CD14-positive monocyte (primary cell): ENCODE measurements around the gene MEX3D. TPM values are rescaled to one million over a fixed set of nuclear protein-coding genes. Genes with fewer than 3 reads are reported as not detected.
A peak's percentile ranks its signal among the peaks of the same experiment; 100 is the strongest.

Experiments
- DNase-seq, 3 donors: peaks; one replicate each; pipeline ENCODE4 v3.0.0-alpha.2; 2011 to 2022
- H2AFZ ChIP-seq: 2 replicates; pipeline ENCODE4 v1.6.0; 2012; ENCODE audit warnings: mild to moderate bottlenecking, low read depth, low read length, inconsistent platforms; ENCODE audit not compliant: insufficient read depth, poor library complexity, severe bottlenecking
- H3K27ac ChIP-seq, 2 donors: 1 replicate in 1 of 2; 2 replicates in 1 of 2; pipeline ENCODE4 v1.5.1; 2012 to 2013; ENCODE audit warnings: low read length in 2 of 2, control low read depth in 1 of 2, inconsistent platforms in 1 of 2, low read depth in 1 of 2, mild to moderate bottlenecking in 1 of 2
- H3K27me3 ChIP-seq, 2 donors: one replicate each; pipeline versions ENCODE4 v1.6.0 to v1.6.1; 2011 to 2013; ENCODE audit warnings: low read length in 2 of 2; ENCODE audit not compliant: control insufficient read depth in 2 of 2, insufficient read depth in 2 of 2
- H3K36me3 ChIP-seq, 2 donors: replicated peaks in 1 of 2; 1 replicate in 1 of 2; 2 replicates in 1 of 2; pipeline versions ENCODE4 v1.5.1 to v1.6.1; 2012 to 2013; ENCODE audit warnings: low read length in 2 of 2, control low read depth in 1 of 2, inconsistent platforms in 1 of 2, mild to moderate bottlenecking in 1 of 2; ENCODE audit not compliant: insufficient read depth in 2 of 2, control insufficient read depth in 1 of 2
- H3K4me1 ChIP-seq, 2 donors: 1 replicate in 1 of 2; 2 replicates in 1 of 2; pipeline versions ENCODE4 v1.5.1 to v1.6.1; 2012 to 2013; ENCODE audit warnings: low read length in 2 of 2, control low read depth in 1 of 2, inconsistent platforms in 1 of 2, mild to moderate bottlenecking in 1 of 2, moderate library complexity in 1 of 2; ENCODE audit not compliant: insufficient read depth in 2 of 2, control insufficient read depth in 1 of 2
- H3K4me2 ChIP-seq: replicated peaks from 2 replicates; pipeline ENCODE3; 2012; ENCODE audit warnings: low read length, moderate library complexity, mild to moderate bottlenecking; ENCODE audit not compliant: poor library complexity, severe bottlenecking; ENCODE audit errors: extremely low read depth
- H3K4me3 ChIP-seq, 3 experiments: fragments of 200-600 bp in 1 of 3; sonication (generic) in 1 of 3; replicated peaks in 1 of 3; 1 replicate in 2 of 3; 2 replicates in 1 of 3; pipeline ENCODE4 v1.5.1; 2011 to 2013; ENCODE audit warnings: low read length in 3 of 3, mild to moderate bottlenecking in 3 of 3, control low read depth in 2 of 3, low read depth in 2 of 3, inconsistent platforms in 1 of 3, moderate library complexity in 1 of 3
- H3K79me2 ChIP-seq: 2 replicates; pipeline ENCODE4 v1.6.0; 2012; ENCODE audit warnings: mild to moderate bottlenecking, control low read depth, inconsistent platforms, low read length, moderate library complexity; ENCODE audit not compliant: insufficient read depth
- H3K9ac ChIP-seq: 2 replicates; pipeline ENCODE4 v1.6.0; 2017; ENCODE audit warnings: low read length, mild to moderate bottlenecking; ENCODE audit not compliant: insufficient read depth, poor library complexity, severe bottlenecking
- H3K9me3 ChIP-seq, 2 donors: replicated peaks in 1 of 2; 1 replicate in 1 of 2; 2 replicates in 1 of 2; pipeline versions ENCODE4 v1.5.1 to v1.6.1; 2012 to 2013; ENCODE audit warnings: low read length in 2 of 2, control low read depth in 1 of 2; ENCODE audit not compliant: control insufficient read depth in 1 of 2, insufficient read depth in 1 of 2
- H4K20me1 ChIP-seq: 2 replicates; pipeline ENCODE4 v1.6.0; 2012; ENCODE audit warnings: mild to moderate bottlenecking, low read length, control low read depth, moderate library complexity; ENCODE audit not compliant: insufficient read depth
- H3K27ac Mint-ChIP-seq, 7 donors: one replicate each; pipeline ENCODE4 v1.8.0; 2020; ENCODE audit warnings: mild to moderate bottlenecking in 7 of 7, mixed read lengths in 7 of 7, moderate library complexity in 6 of 7, inconsistent platforms in 2 of 7
- H3K27me3 Mint-ChIP-seq, 3 donors: one replicate each; pipeline ENCODE4 v1.8.0; 2021 to 2022; ENCODE audit warnings: low read depth in 3 of 3, mild to moderate bottlenecking in 3 of 3, mixed read lengths in 3 of 3, moderate library complexity in 3 of 3, inconsistent platforms in 1 of 3
- H3K36me3 Mint-ChIP-seq, 2 donors: one replicate each; pipeline ENCODE4 v1.8.0; 2020; ENCODE audit warnings: mixed read lengths in 2 of 2, inconsistent platforms in 1 of 2, mild to moderate bottlenecking in 1 of 2
- H3K4me1 Mint-ChIP-seq: one replicate; pipeline ENCODE4 v1.8.0; 2020; ENCODE audit warnings: mild to moderate bottlenecking, mixed read lengths
- H3K4me3 Mint-ChIP-seq, 2 donors: one replicate each; pipeline ENCODE4 v1.8.0; 2020; ENCODE audit warnings: mild to moderate bottlenecking in 2 of 2, mixed read lengths in 2 of 2, moderate library complexity in 1 of 2
- H3K9me3 Mint-ChIP-seq, 7 donors: one replicate each; pipeline ENCODE4 v1.8.0; 2020 to 2022; ENCODE audit warnings: mixed read lengths in 7 of 7, mild to moderate bottlenecking in 6 of 7, moderate library complexity in 6 of 7, inconsistent platforms in 2 of 7
- WGBS: methylation state at CpG from one replicate; pipeline ENCODE4 v1.1.5; 2013; ENCODE audit warnings: missing lambda C conversion rate; ENCODE audit not compliant: insufficient coverage; 5-methylcytosine and 5-hydroxymethylcytosine counted together
- intact Hi-C, 2 donors: fragments of 100-400 bp; cut with micrococcal nuclease; formaldehyde crosslinking; loops; one replicate each; pipeline versions ENCODE4 v1.15.0 to v1.15.1; 2023
- polyA plus RNA-seq, 3 donors: library from polyadenylated mRNA; depleted of rRNA in 1 of 3; unstranded in 2 of 3; stranded (reverse) in 1 of 3; fragments of 300-500 nt in 2 of 3; fragments of >200 nt in 1 of 3; fragmentation: Illumina TruSeq in 2 of 3; gene quantifications; 1 replicate in 2 of 3; 2 replicates in 1 of 3; pipeline ENCODE4 v1.2.3, GENCODE V29; 2012 to 2021
- TF ChIP-seq, protein P1 (sequence below): fragments of 200-600 bp; IDR thresholded peaks from one replicate; pipeline ENCODE4 v1.8.0; 2022; ENCODE audit warnings: antibody characterized with exemption, mild to moderate bottlenecking

The MEX3D gene
- polyA plus RNA-seq, 3 donors, result 0.08 to 1.0 (median 0.10) TPM

DNA sequence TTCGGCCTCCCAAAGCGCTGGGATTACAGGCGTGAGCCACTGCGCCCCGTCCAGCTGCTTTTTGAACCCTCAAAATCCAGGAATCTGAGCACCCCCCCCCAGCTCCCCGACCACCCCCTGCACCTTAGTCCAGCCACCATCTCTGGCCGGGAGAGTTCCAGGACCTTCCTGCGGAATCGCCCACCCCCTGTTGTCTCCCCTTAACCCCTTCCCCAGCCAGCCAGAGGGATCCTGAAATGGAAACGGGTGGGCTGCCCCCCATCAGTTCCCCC is 25.3 kb upstream of the MEX3D start:
- H3K9me3 Mint-ChIP-seq, result no peaks in the 10 kb centered on the region
- intact Hi-C loops, result loop anchor here in 1 of 2 donors (5.0 kb wide), 1 partner anchor 59 kb away; the partner anchor contains the start of gene TCF3
- Histone ChIP-seq H3K27me3 (no peaks in the 10 kb centered on the region), H3K4me3 (peak overlapping the region in 1 of 3 experiments; percentile 87), H3K36me3 (peaks cover 19 to 21% of the 10 kb centered on the region in 2 donors), H3K4me2 (peak overlapping the region; percentile 93), H3K79me2 (peaks cover 36% of the 10 kb centered on the region), H3K27ac (peak overlapping the region in 1 of 2 donors; percentile 73), H4K20me1 (peaks cover 40% of the 10 kb centered on the region), H3K9ac (peak overlapping the region; percentile 66), H3K9me3 (no peaks in the 10 kb centered on the region), H2AFZ (peak overlapping the region; percentile 77), H3K4me1 (peaks cover 28 to 36% of the 10 kb centered on the region in 2 donors)
- H3K4me3 Mint-ChIP-seq, result peak overlapping the region; percentile 90 to 94
- TF ChIP-seq, protein P1, sequence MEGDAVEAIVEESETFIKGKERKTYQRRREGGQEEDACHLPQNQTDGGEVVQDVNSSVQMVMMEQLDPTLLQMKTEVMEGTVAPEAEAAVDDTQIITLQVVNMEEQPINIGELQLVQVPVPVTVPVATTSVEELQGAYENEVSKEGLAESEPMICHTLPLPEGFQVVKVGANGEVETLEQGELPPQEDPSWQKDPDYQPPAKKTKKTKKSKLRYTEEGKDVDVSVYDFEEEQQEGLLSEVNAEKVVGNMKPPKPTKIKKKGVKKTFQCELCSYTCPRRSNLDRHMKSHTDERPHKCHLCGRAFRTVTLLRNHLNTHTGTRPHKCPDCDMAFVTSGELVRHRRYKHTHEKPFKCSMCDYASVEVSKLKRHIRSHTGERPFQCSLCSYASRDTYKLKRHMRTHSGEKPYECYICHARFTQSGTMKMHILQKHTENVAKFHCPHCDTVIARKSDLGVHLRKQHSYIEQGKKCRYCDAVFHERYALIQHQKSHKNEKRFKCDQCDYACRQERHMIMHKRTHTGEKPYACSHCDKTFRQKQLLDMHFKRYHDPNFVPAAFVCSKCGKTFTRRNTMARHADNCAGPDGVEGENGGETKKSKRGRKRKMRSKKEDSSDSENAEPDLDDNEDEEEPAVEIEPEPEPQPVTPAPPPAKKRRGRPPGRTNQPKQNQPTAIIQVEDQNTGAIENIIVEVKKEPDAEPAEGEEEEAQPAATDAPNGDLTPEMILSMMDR, result no peak
- peaks cover 23 to 37% of the 10 kb centered on the region in 2 donors for H3K36me3 Mint-ChIP-seq
- peaks cover 0 to 2% (median 0%) of the 10 kb centered on the region in 3 donors for H3K27me3 Mint-ChIP-seq
- DNase-seq, result no peak
- 66% methylated on average over 9 of the region's 10 CpGs for WGBS
- H3K27ac Mint-ChIP-seq, result peak overlapping the region in 3 of 7 donors; percentile 85 to 95 (median 88)
- peaks cover 28% of the 10 kb centered on the region for H3K4me1 Mint-ChIP-seq

DNA sequence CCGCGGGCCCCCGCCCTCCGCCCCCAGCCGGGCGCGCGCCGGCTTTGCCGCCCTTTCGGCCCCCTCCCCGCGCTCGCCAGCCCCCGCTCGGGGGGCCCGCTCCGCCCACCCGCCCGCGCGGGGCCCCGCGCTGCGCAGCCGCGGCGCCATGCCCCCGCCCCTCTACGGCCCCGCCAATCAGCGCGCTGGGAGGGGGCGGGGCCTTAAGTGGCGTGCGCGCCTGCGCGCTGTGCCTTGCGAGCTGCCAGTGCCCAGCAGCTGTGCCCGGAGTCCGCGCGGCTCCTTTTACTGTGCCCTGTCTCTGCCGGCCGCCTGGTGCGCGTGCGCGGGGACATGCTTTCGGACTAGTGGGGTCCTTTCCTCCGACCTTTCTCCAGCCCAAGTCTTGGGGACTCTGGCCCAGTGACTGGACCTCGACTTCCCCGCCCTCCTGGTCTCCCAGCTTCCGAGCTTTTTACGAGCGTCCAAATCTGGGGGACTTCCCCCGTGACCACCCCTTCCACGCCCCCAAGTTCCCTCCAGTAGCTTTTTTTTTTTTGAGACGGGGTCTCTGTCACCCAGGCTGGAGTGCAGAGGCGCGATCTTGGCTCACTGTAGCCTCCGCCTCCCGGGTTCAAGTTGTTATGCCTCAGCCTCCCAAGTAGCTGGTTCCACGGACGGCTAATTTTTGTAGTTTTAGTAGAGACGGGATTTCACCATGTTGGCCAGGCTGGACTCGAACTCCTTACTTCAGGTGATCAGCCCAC is 24.8 kb upstream of the MEX3D start, which contains the start of gene MBD3:
Gene MBD3 (minus strand): TSS at position 111 of the 746 bp plus-strand sequence. CDS start 234 bp downstream, outside the sequence.
- peak; percentile 94 to 96 (median 94) for DNase-seq
- H3K27me3 ChIP-seq, result no peaks in the 10 kb centered on the region
- Mint-ChIP-seq H3K4me1 (peaks cover 28% of the 10 kb centered on the region), H3K27ac (peak within 1 kb of the TSS; percentile 82 to 95 (median 88)), H3K36me3 (peaks cover 18 to 32% of the 10 kb centered on the region in 2 donors), H3K4me3 (peak within 1 kb of the TSS; percentile 90 to 94), H3K9me3 (no peaks in the 10 kb centered on the region), H3K27me3 (peaks cover 0 to 2% (median 0%) of the 10 kb centered on the region in 3 donors)
- H3K36me3 ChIP-seq, result peaks cover 15 to 16% of the 10 kb centered on the region in 2 donors
- peak within 1 kb of the TSS; percentile 93 for H3K4me2 ChIP-seq
- H3K9ac ChIP-seq, result peak within 1 kb of the TSS; percentile 83
- H2AFZ ChIP-seq, result peak within 1 kb of the TSS; percentile 83
- H4K20me1 ChIP-seq, result peaks cover 42% of the 10 kb centered on the region
- 2% methylated on average over 55 of the region's 68 CpGs for WGBS
- no peaks in the 10 kb centered on the region for H3K9me3 ChIP-seq
- peaks cover 28 to 36% of the 10 kb centered on the region in 2 donors for H3K4me1 ChIP-seq
- H3K79me2 ChIP-seq, result peaks cover 41% of the 10 kb centered on the region
- TF ChIP-seq, protein P1, result no peak
- intact Hi-C loops, result loop anchor here (1.0 to 5.0 kb wide), 2 partner anchors 11 to 59 kb away; partner anchors contain the start of gene TCF3 (in 1 of the 2)
- peak within 1 kb of the TSS; percentile 63 to 87 (median 78) for H3K4me3 ChIP-seq
- H3K27ac ChIP-seq, result peak within 1 kb of the TSS; percentile 86 to 90
